NCI-H69 (cell line): ENCODE data around the gene ATL2.
A peak's percentile ranks its signal among the peaks of the same experiment; 100 is the strongest.
"Not testable (repeated sequence)": the region's sequence is repeated elsewhere in the genome, so short reads cannot be mapped to it uniquely, and the experiment has no call there.

Experiments
- DNase-seq: peaks from one replicate; lab custom pipeline; 2025; lab: John Stamatoyannopoulos, UW

The ATL2 gene

GRCh38 chr2:38274286-38275276 lies 102.5 kb downstream of the ATL2 start:
- DNase-seq = peak; percentile 55

GRCh38 chr2:38271697-38272096 lies 105.4 kb downstream of the ATL2 start:
- no peak for DNase-seq

- no peak for DNase-seq
Measured at GRCh38 chr2:38269421-38269820, 107.7 kb downstream of the ATL2 start.

DNA sequence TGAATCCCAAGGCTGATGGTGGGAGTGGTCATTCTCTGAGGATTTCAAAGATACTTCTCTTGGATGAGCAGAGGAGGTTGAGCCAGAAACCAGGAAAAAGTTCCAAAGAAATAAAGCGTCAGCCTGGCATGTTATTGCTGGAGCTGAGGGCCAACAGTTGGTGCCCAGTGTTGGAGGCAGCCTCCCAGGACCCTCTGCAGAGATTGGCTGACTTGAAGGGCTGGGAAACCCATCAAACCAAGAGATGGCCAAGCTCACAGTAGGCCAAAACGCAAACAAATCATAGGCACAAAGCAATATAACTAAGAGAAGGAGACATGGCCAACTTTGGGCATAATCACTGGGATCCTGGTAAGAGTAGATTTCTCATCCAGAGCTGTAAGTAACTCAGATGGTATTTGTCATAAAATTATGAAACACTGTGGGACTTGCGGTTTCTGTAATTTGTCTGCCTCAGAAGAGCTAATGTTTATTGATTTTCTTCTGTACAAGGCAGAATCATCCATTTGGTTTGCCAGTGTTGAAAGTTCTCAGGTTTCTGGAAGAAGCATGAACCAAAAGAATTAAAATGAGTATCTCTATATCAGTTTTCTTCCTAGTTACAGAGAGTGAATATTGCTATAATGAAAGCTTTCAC lies 108.3 kb downstream of the ATL2 start:
- no peak for DNase-seq

DNA sequence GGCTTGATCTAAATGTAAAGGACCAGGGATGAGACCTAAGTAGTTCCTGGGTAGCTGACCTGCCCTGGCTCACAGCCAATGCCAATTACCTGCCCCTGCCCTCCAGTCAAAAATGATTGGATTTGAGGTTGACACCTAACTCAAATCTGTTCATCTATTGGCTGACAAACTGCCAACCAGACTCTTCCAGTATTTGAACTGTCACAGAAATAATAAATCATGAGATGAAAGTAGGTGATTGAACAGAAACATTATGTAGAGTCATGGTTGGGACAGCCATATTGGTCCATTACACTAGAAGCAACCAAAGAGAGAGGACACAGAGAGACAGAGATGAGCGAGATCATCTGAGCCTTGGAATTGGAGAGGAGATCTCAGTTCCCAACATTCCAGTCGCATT lies 109.1 kb downstream of the ATL2 start:
- DNase-seq = no peak

GRCh38 chr2:38267270-38267925 lies 109.7 kb downstream of the ATL2 start:
- DNase-seq = no peak

DNA sequence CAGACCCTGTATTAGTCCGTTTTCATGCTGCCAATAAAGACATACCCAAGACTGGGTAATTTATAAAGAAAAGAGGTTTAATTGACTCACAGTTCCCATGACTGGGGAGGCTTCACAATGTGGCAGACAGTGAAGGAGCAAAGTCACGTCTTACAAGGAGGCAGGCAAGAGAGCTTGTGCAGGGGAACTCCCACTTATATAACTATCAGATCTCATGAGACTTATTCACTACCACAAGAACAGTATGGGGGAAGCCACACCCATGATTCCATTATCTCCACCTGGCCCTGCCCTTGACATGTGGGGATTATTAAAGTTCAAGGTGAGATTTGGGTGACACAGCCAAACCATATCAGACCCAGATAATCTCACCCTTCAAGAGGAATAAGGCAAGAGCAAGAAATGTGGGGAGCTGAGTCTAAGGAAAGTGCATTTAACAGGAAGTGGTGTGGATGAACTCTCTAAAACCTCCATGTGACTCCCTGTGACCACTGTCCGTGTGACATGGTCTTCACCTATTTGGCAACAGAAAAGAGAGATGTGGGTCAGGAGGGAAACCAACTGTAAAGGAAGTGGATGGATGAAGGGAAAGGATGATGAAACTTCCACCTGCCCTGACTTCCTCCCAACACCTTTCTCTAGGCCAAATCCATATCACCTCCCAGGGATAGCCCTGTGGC lies 110.6 kb downstream of the ATL2 start:
- no peak for DNase-seq

DNA sequence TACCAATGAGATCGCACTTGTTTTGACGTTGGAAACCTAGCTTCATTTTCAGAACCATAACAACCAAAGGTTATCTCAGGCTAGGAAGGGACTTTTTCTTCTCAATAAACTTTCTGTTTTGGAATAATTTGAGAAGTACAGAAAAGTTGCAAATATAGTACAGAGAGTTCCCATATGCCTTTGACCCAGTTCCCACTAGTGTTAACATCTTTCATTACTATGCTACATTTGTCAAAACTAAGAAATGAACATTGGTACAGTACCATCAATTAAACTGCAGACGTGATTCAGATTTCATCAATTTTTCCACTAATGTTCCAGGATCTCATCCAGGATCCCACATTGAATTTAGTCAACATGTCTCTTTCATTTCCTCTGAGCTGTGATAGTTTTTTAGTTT lies 111.6 kb downstream of the ATL2 start:
- no peak for DNase-seq

GRCh38 chr2:38264396-38265221 lies 112.5 kb downstream of the ATL2 start:
- DNase-seq = no peak

DNA sequence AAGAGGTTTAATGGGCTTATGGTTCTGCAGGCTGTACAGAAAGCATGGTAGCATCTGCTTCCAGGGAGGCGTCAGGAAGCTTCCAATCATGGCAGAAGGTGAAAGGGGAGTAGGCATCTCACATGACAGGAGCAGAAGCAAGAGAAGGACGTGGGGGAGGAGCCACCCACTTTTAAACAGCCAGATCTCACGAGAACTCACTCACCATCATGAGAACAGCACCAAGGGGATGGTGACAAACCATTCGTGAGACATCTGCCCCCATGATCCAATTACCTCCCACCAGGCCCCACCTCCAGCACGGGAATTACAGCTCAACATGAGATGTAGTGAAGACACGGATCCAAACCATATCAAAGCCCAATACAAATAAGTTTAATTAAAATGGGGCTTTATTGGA lies 113.8 kb downstream of the ATL2 start:
- no peak for DNase-seq

GRCh38 chr2:38262069-38262871 lies 114.8 kb downstream of the ATL2 start:
- DNase-seq = no peak

DNA sequence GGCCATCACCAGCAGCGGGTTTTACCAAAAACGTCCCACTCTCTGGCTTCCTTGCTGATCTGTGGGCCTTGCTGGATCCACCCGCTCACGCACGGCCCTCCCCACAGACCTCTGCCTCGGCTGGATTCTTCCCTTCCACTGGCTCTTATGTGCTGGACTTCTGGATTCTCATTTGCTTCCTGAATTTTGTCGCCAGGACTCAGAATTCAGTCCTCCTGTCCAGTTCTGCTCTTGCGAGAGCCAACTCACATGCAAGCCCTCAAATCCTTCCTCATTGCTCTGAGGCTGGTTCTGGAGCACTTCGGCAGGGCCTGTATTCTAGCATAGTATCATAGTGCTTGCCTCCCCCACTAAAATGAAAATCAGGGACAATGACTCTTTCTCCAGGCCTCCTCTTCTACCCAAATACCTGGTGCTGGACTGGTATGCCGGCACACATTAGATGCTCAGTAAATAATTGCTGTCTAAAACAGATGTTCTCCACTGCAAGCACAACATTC lies 115.5 kb downstream of the ATL2 start:
- DNase-seq = no peak

- DNase-seq = no peak
Measured at GRCh38 chr2:38260972-38261371, 116.1 kb downstream of the ATL2 start.

- no peak for DNase-seq
Measured at GRCh38 chr2:38260469-38260868, 116.6 kb downstream of the ATL2 start.

DNA sequence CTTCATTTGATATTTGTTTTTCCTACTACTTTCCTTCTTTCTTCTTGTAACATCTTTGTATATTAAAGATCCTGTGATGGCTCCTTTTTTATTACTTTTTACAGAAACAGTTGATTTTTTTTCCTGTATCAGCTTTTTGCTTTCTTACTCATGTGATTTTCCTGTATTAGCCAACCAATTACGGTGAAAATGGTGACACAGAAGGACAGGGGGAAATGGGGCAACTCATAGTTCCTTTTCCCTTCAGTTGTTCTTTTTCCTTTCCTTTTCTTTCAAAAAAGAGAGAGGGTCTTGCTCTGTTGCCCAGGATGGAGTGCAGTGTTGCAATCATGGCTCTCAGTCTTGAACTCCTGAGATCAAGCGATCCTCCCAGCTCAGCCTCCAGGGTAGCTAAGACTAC lies 117.8 kb downstream of the ATL2 start:
- no peak for DNase-seq

DNA sequence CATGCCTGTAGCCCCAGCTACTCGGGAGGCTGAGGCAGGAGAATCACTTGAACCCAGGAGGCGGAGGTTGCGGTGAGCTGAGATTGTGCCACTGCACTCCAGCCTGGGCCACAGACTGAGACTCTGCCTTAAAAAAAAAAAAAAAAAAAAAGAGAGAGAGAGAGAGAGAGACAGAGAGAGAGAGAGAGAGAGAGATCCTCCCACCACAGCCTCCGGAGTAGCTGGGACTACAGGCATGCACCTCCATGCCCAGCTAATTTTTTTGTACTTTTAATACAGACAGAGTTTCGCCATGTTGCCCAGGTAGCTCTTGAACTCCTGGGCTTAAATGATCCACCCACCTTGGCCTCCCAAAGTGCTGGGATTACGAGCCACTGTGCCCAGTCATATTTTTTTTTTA lies 119.4 kb downstream of the ATL2 start:
- DNase-seq = not testable (repeated sequence)

- no peak for DNase-seq
Measured at GRCh38 chr2:38256610-38257009, 120.5 kb downstream of the ATL2 start.

DNA sequence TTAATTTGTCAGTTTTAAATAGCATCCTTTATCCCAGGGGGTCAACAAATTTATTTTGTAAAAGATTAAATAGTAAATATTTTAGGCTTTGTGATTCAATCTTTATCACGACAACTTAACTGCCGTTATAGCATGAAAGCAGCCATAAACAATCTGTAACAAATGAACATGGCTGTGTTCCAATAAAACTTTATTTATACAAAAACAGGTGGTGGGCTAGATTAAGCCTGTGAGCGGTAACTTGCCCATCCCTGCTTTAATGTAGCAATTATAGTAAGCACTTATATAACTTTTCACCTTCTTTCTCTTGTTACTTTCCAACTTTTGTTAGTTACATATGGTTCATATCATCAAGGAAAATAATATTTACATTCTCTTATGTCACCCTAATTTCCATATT lies 121.9 kb downstream of the ATL2 start:
- no peak for DNase-seq

DNA sequence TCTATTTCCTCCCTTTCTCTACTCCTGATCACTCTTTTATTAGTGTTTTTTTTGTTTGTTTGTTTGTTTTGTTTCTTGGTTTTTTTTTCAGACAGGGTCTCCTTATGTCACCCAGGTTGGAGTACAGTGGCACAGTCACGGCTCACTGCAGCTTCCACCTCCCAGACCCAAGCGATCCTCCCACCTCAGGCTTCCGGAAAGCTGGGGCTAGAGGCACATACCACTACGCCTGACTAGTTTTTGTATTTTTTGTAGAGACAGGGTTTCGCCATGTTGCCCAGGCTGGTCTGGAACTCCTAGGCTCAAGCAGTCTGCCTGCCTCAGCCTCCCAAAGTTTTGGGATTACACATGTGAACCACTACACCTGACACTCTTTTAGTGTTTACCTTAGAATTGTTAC lies 122.3 kb downstream of the ATL2 start:
- no peak for DNase-seq

DNA sequence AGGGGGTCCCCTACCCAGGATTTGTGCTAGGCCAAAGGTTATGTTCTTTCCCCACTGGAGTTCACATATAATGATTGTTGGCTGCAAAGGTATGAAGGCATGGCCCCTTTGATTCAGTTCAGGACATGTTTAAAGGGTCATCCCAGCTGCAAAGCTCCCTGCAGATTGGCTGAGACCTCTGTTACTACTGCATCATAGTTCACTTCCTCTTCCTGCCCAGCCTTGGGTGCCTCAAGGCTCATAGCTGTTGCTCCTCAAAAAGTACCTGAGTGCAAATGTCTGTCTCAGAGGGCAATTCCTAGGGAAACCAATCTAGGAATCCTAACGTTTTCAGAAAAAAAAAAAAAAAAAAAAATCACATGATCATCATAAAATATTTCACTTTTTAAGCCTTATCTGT lies 125.1 kb downstream of the ATL2 start:
- DNase-seq = no peak
